GM18873 (cell line): ENCODE data around the gene IL17RB.

Experiments used
- ATAC-seq: cut with Tn5 transposase; IDR thresholded peaks from one replicate; pipeline ENCODE4 v1.9.1; 2021; ENCODE audit warnings: mild to moderate bottlenecking, moderate library complexity, moderate number of reproducible peaks; ENCODE audit not compliant: unreplicated experiment, low FRiP score

IL17RB gene

DNA sequence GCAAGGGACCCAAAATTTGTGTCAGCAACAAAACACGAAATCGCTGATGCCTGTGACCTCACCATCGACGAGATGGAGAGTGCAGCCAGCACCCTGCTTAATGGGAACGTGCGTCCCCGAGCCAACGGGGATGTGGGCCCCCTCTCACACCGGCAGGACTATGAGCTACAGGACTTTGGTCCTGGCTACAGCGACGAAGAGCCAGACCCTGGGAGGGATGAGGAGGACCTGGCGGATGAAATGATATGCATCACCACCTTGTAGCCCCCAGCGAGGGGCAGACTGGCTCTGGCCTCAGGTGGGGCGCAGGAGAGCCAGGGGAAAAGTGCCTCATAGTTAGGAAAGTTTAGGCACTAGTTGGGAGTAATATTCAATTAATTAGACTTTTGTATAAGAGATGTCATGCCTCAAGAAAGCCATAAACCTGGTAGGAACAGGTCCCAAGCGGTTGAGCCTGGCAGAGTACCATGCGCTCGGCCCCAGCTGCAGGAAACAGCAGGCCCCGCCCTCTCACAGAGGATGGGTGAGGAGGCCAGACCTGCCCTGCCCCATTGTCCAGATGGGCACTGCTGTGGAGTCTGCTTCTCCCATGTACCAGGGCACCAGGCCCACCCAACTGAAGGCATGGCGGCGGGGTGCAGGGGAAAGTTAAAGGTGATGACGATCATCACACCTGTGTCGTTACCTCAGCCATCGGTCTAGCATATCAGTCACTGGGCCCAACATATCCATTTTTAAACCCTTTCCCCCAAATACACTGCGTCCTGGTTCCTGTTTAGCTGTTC is 35.0 kb upstream of the IL17RB start:
- ATAC-seq: no peak

DNA sequence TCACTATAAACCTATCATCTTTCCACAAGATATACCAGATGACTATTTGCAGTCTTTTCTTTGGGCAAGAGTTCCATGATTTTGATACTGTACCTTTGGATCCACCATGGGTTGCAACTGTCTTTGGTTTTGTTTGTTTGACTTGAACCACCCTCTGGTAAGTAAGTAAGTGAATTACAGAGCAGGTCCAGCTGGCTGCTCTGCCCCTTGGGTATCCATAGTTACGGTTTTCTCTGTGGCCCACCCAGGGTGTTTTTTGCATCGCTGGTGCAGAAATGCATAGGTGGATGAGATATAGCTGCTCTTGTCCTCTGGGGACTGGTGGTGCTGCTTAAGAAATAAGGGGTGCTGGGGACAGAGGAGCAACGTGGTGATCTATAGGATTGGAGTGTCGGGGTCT is 33.9 kb upstream of the IL17RB start:
- ATAC-seq: no peak

DNA sequence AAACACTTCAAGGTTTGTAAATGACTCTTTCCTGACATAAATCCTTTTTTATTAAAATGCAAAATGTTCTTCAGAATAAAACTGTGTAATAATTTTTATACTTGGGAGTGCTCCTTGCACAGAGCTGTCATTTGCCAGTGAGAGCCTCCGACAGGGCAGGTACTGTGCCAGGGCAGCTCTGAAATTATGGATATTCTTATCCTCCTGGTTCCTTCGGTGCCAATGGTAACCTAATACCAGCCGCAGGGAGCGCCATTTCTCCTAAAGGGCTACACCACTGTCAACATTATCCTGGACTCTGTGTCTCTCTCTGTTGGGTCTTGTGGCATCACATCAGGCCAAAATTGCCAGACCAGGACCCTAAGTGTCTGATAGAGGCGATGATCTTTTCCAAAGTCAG is 33.1 kb upstream of the IL17RB start:
- no peak for ATAC-seq

DNA sequence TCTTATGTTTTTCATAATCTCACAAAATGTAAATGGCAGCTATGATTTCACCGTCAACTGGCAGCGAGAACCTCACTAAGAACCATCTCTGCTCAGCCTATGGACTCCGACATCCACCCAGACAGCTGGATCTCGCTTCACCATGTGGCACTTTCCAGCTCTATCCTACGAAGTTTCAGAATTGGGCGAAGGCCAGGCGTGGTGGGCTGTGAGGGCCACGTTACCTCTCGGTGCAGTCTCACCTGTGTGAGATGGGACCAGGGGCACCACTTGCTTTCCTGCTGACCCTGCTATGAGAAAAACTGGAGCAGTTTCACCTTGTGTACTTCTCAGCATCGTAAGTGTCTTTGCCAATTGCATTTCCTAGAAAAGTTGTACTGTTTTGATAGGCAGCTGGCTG is 32.5 kb upstream of the IL17RB start:
- ATAC-seq: no peak

DNA sequence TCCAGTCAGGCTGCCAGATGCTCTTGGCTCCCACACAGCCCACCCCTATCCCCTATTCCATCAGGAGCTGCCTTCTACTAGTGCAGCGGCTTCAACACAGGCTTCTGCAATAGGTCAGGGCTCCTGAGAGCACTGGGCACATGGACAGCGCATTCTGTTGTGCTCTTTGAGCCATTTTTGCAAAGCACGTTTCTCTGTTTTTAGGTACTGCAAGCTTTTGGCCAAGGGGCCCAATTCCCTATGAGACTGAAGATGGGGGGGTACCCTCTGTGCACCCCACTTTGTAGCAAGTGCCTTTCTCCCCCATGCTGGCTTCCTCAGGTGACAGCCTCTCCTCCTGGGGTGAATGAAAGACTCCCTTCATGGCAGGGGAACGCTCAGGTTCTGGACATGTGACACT is 31.3 kb upstream of the IL17RB start:
- no peak for ATAC-seq

DNA sequence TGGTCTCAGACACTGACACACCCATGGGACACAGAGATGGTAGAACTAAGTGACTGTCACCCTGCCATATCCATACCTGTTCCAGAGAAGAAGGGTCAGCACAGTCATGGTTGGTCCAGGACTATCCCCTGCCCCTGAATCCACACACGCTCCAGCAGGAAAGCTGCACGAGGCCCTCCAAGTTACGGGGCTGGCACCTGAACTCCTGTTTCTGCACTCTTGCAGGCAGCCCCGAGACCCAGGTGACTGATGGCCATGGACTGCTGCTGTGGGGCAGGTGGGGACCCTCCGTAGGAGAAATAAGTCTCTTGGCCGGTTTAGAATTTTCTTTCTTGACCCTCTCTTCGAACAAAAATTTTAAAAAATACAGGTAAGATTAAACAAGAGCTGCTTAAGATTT is 30.7 kb upstream of the IL17RB start:
- ATAC-seq: no peak

DNA sequence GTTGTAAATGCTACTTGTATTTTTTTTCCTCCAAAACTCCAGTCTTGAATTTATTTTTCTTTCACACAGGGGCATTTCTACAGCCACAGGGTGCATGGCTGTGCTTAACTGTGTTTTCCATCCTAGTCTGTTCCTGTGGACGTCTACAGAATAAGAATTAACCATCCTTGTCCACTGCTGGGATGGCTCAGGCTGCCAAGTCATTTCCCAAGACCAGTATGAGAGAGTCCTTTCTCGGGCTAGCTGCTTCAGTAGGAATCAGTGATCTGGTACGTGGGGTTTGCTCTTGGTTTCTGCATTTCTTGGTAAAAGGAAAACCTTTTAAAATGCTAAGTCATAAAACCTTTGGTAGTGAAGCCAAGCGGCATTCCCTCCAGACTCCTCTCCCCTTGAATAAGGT is 29.9 kb upstream of the IL17RB start:
- ATAC-seq: no peak

DNA sequence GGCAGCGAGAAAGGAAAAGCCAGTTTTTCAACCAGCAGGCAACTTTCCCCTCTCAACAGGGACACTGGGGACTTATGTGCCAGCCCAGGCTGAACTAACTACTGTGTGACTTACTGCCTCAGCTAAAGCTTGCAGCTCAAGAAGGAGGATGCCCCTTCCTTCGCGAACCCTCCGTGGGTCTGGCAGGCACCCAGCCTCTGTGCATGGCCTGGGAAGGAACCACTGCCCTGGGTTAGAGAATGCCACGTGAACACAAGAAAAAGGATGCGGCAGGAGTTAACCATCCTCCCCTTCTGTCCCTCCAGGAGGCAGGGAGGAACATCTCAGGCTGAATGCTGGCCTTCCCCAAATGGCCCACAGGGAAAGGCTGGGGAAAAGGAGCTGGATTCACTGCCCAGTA is 29.2 kb upstream of the IL17RB start:
- no peak for ATAC-seq

DNA sequence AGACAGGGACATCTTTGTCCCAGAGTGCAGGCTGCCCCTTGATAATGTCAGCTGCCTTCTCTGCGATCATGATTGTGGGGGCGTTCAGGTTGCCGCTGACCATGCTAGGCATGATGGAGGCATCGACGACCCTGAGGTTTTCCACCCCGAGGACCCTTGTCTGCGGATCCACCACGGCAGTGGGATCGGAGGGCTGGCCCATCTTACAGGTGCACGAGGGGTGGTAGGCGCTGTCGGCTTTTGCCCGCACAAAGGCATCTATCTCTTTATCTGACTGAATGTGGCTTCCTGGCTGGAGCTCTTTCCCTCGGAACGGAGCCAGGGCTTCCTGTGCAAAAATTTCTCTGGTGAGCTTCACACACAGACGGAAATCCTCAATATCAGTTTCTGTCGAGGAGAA is 28.6 kb upstream of the IL17RB start:
- ATAC-seq: no peak

DNA sequence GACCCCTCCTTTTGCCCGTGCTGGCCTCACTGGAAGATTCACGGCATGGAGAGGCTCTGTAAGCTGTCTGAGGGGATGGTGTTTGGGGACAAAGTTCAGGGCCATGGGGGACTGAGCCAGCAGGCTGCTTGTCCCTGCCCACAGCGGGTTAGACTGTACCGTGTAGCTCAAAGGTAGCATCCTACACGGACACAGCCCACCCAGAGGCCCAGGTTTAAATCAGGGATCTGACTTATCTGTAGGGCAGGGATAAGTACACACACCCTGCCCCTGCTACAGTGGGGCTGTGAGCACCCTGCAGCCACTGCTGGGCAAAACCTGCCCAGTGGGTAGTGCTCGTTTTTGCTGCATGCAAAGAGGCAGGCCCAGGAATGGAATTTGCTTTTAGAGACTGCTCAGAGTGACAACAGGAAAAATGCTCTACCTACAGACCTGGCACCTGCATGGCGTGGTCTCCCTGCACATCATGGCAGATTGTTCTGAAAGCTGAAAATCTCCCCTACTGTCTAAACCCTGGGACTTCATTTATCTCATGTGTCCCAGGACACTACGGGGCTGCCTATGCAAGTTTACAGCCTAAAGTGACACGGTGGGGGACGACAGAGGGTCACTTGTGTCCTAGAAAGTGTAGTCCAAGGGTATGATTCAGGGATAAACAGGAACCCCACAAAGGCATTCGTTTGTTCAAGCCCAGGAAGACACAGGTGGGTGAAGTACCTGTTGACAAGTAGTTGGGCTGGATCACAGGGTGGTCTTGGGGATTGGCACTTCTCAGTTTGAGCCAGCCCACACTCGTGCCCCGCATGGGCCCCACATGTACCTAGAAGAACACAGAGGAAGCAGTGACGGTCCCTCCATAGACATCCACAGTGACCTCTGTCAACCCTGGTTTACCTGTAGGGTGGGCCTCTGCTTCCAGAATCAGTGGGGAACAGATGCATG is 27.9 kb upstream of the IL17RB start:
- ATAC-seq: no peak

DNA sequence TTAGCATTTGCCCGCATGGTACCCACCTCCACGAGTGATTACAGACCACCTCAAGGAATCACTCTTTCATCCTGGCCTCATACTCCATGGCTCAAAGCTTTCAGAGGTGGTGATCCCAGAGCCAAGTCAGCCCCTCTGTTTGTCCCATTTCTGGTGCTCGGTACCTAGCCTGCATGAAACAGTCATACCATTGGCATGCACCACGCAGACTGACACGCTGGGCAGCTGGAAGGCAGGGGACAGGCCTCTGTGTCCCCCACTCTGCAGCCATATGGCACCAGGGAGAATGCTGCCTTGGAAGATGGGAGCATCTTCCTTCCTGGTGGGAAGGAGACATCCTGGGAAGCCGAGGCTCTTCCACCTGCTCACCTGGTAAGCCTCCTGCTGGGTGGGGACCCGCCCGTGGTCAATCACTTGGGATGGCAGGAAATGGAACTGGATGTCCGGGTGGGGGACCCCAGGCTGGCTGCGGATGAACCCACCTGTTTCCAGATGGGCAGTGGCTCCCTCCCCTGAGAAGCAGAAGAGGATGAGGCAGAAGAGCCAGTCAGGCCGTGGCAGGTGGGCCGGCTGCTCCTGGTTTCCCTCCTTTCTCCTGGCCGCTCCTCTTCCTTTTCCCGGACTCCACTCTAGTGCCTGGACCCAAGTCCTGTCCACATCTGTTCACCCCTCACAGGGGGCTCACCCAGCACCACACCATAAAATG is 27.1 kb upstream of the IL17RB start:
- no peak for ATAC-seq

DNA sequence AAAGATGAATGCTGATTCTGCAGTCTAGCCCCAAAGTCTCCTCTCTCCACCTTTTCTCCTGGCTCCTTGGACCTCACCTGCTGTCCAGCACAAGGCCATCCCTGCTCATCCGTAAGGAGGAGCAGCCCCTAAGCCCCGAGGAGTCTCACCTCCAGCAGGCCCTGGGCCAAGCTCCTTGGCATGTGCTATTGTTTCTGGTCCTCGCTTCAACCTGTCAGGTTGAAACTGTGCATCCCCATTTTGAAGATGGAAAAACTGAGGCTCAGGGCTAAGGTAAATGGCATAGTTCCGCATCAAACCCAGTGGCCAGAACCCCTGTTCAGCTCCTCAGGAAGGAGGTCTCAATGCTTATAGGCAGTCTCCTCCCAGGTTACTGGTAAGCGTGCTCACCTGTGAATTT is 26.3 kb upstream of the IL17RB start:
- ATAC-seq: no peak

DNA sequence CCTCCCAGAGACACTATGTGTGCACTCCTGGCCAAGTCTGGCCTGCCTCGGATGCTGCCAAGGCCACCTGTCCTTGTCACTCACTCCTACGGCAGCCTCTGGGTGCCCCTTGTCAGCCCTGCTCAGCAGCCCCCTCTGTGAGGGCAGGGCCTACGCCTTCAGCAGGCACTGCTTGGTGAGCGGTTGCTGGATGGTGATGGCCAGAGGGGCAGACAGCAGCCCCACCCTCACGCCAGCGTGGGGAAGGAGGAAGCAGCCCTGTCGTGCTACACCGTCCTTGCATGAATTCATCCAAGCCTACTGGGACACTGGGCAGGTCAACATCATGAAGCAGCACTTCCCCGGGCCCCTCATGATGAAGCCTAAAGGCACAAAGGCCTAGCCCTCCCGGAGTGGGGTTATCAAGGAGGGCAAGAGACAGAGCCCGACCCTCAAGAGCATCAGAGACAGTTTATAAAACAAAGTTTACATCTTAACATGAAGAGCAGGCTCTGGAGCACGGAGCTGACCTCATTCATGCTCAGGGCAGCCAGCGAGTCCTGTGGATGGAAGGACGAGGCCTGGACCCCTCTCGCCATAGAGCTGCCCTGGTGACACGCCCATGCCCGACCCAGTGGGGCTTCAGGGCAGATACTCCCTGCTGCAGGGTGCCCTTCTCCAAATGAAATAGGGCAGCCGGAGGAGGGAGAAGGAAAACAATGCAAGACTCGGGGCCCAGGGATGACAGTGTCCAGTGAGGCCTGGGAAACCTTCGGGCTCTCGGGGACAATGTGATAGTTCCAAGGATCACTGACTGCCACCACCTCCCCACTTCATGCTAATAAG is 25.4 kb upstream of the IL17RB start:
- no peak for ATAC-seq

DNA sequence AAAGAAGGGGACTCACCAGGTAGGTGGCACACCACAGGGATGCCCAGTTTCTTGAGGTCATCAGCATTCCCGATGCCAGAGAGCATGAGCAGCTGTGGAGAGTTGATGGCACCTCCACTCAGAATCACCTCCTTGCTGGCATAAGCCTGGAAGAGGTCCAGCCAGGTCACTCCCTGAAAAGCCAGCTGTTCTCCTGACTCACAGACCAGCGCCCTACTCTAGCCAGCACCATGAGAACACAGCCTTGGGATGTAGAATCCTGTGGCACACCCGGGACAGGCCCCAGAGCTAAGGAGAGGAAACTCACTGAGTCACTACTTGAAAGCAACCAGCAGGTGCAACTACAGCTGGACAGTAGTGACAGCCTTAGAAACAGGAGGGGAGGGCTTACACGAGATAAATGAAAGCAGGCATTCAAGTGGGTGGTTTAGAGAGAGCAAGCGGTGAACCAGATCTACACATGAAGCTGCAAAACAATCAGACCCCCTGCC is 24.7 kb upstream of the IL17RB start:
- no peak for ATAC-seq

DNA sequence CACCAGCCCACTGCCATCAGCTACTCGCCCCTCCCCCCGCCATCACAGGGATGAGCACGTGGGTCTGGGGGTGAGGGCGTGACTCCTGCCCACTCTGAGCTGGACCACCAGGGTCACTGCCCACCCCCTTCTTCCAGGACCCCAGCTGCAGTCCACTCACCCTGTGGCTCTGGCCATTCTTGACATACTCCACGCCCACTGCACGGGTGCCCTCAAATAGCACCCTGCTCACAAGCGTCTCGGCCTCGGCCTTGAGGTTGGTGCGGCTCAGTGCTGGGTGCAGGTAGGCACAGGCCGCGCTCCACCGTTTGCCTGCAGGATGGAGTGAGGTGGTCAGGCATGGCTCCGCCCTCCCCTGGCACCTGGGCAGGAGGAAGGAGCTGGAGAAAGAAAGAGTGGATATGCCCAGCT is 24.0 kb upstream of the IL17RB start:
- no peak for ATAC-seq

DNA sequence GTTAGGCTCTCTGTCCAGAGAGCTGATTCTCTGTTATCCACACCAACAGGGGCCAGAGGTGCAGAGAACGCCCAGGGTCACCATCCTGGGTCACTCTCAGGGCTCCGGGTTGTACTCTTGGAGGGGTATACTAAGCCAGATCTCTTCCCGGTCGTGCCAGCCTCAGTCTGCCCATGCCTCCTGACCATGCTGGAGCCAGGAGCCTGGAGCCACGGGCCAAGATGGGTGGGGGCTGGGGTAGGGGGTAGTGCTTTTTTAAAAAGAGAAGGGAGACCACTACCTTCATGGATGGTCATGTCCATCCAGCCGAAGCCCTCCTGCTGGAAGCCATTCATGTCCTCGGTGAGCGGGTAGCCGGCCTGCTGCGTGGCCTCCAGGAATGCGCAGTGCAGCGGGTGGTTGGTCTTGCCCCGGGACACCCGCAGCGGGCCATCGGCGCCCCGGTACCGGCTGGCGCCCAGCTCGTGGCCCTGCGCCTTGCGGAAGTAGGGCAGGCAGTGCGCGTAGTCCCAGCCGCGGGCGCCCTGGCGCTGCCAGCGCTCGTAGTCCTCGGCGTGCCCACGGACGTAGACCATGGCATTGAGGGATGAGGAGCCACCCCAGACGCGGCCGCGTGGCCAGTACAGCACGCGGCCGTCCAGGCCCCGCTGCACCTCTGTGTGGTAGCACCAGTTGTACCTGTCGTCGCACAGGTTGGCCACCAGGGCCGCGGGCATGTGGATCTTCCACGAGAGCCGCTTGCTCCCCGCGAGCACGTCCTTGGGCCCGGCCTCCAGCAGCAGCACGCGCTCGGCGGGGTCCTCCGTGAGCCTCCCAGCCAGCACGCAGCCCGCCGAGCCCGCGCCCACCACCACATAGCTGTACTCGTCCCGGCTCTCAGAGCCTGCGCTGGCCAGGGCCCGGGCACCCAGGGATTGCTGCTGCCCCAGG is 23.1 kb upstream of the IL17RB start:
- no peak for ATAC-seq

DNA sequence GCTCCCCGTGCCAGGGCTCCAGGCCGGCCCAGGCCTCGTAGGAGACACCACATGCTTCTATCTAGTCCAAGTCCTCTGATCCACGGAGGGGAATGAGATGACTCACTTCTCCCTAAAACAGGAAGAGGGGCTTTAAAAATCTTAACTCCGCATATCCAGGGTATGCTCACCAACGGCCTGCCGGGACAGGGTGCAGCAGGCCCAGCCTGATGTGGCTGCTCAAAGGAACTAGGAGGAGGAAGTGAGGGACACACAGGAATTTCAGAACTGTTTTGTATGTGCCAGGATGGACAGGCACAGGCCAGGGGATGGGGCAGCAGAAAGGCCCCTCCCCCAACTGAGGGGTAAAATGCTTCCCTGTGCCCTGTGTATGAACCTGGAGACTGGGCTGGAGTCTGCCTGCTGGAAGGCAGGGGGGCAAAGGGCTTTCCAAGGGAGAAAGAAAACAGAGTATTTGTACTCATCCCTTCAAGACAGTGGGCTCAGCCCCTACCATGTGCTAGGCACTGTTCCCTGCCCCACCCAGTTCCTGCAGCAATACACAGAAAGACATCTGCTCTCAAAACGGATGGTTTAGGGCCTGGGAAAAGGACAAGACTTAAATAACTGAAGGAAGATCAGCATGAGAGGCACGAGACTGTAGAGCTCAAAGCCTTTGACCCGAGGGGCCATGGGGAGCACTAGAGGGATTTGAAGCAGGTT is 22.3 kb upstream of the IL17RB start:
- ATAC-seq: no peak

DNA sequence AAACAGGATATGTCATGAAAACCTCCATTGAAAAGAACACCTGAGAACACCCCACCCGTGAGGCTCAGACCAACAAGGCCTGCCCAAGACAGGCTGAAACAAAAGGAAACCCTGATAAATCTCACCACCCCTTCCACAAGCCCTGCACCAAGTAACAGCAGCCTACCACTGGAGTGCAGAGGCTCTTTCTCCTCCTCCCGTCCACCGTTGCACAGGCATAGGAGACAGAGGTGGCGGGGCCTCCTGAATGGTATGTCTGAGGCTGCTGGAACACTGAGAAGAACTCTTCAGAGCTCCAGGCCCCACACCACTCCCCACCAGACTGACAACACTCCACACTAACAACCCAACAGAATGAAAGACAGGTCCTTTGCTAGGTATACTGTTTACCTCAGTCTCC is 21.6 kb upstream of the IL17RB start:
- ATAC-seq: no peak
